ENCODE measurements around the gene CPAMD8.

CPAMD8 gene

DNA sequence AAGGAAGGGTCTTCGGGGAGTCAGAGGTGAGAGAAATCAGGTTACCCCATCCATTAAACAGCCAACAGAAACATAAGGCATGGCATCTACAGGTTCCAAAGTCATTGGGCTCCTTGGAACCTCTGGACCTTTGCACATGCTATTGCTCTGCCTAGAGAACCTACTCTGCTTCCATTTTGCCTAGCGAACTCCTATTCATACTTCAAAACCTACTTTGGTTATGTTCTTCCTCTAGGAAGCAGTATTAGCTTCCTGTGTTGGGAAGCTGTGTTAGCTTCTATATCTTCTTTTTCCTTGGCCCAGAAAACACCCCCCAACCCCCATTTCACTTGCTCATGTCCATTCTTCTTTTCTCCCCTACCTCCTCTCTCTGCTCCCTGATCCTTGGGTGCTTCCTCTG is 98.3 kb downstream of the CPAMD8 start:
- Histone ChIP-seq H3K27ac (ENCODE audit: low read length) (no peak overlapping the region), H3K9me3 (ENCODE audit: insufficient read depth, low read depth, low read length) (no peaks in the 10 kb centered on the region), H3K9ac (ENCODE audit: low read depth, low read length) (no peak overlapping the region), H3K36me3 (ENCODE audit: insufficient read depth, low read depth, low read length) (no peaks in the 10 kb centered on the region), H3K27me3 (ENCODE audit: insufficient read depth, low read length) (no peaks in the 10 kb centered on the region), H3K4me1 (ENCODE audit: insufficient read depth, low read length) (no peaks in the 10 kb centered on the region), H3K4me3 (ENCODE audit: low read length) (no peak overlapping the region)

- Histone ChIP-seq H3K4me3 (ENCODE audit: low read length) (no peak overlapping the region), H3K9me3 (ENCODE audit: insufficient read depth, low read depth, low read length) (no peaks in the 10 kb centered on the region), H3K9ac (ENCODE audit: low read depth, low read length) (no peak overlapping the region), H3K27ac (ENCODE audit: low read length) (no peak overlapping the region), H3K27me3 (ENCODE audit: insufficient read depth, low read length) (no peaks in the 10 kb centered on the region), H3K4me1 (ENCODE audit: insufficient read depth, low read length) (no peaks in the 10 kb centered on the region), H3K36me3 (ENCODE audit: insufficient read depth, low read depth, low read length) (no peaks in the 10 kb centered on the region)
Measured at GRCh38 chr19:16927883-16928282, 98.7 kb downstream of the CPAMD8 start.

GRCh38 chr19:16922949-16923348 is 103.7 kb downstream of the CPAMD8 start:
- H3K9me3 ChIP-seq (ENCODE audit: insufficient read depth, low read depth, low read length): no peaks in the 10 kb centered on the region; the same call in 1 of the 2 replicates

GRCh38 chr19:16922592-16922934 is 104.0 kb downstream of the CPAMD8 start:
- Histone ChIP-seq H3K27ac (ENCODE audit: low read length) (no peak overlapping the region), H3K4me3 (ENCODE audit: low read length) (no peak overlapping the region), H3K27me3 (ENCODE audit: insufficient read depth, low read length) (no peaks in the 10 kb centered on the region), H3K36me3 (ENCODE audit: insufficient read depth, low read depth, low read length) (no peaks in the 10 kb centered on the region), H3K4me1 (ENCODE audit: insufficient read depth, low read length) (no peaks in the 10 kb centered on the region), H3K9me3 (ENCODE audit: insufficient read depth, low read depth, low read length) (no peaks in the 10 kb centered on the region; the same call in 1 of the 2 replicates), H3K9ac (ENCODE audit: low read depth, low read length) (no peak overlapping the region)

More at GRCh38 chr19:16922949-16923348, 103.7 kb downstream of the CPAMD8 start:
- no peaks in the 10 kb centered on the region for H3K27me3 ChIP-seq (ENCODE audit: insufficient read depth, low read length)
- no peak overlapping the region for H3K9ac ChIP-seq (ENCODE audit: low read depth, low read length)
- no peaks in the 10 kb centered on the region for H3K4me1 ChIP-seq (ENCODE audit: insufficient read depth, low read length)
- H3K4me3 ChIP-seq (ENCODE audit: low read length): no peak overlapping the region
- no peaks in the 10 kb centered on the region for H3K36me3 ChIP-seq (ENCODE audit: insufficient read depth, low read depth, low read length)
- no peak overlapping the region for H3K27ac ChIP-seq (ENCODE audit: low read length)

DNA sequence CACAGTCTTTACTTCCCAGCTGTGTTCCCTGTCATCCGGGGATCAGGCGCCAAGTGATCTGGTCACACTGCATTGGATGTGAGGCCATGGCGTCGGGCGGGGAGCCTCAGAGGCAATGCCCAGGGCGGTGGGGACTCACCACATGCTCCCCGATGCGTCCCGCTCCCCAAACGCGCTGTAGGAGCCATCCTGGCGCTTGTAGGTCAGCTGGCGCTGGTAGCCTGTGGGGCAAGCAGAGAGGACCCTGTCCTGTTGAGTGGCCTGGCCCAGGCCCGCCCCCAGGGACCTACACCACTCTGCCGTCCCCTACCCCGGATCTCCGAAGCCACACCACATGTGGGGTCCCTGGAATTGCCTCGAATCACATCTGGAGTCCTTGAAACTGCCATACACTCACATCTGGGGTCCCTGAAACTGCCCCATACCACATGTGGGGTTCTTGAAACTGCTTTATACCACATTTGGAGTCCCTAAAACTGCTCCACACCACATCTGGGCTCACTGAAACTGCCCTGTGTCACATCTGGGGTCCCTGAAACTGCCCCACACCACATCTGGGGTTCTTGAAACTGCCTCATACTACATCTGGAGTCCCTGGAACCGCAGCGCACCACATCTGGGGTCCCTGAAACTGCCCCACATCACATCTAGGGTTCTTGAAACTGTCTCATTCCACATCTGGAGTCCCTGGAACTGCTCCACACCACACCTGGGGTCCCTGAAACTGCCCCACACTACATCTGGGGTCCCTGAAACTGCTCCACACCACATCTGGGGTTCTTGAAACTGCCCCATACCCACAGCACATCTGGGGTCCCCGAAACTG is 104.6 kb downstream of the CPAMD8 start:
- Histone ChIP-seq H3K4me3 (ENCODE audit: low read length) (no peak overlapping the region), H3K9ac (ENCODE audit: low read depth, low read length) (no peak overlapping the region), H3K36me3 (ENCODE audit: insufficient read depth, low read depth, low read length) (no peaks in the 10 kb centered on the region), H3K27ac (ENCODE audit: low read length) (no peak overlapping the region), H3K4me1 (ENCODE audit: insufficient read depth, low read length) (no peaks in the 10 kb centered on the region), H3K9me3 (ENCODE audit: insufficient read depth, low read depth, low read length) (no peaks in the 10 kb centered on the region; the same call in 1 of the 2 replicates), H3K27me3 (ENCODE audit: insufficient read depth, low read length) (no peaks in the 10 kb centered on the region)

DNA sequence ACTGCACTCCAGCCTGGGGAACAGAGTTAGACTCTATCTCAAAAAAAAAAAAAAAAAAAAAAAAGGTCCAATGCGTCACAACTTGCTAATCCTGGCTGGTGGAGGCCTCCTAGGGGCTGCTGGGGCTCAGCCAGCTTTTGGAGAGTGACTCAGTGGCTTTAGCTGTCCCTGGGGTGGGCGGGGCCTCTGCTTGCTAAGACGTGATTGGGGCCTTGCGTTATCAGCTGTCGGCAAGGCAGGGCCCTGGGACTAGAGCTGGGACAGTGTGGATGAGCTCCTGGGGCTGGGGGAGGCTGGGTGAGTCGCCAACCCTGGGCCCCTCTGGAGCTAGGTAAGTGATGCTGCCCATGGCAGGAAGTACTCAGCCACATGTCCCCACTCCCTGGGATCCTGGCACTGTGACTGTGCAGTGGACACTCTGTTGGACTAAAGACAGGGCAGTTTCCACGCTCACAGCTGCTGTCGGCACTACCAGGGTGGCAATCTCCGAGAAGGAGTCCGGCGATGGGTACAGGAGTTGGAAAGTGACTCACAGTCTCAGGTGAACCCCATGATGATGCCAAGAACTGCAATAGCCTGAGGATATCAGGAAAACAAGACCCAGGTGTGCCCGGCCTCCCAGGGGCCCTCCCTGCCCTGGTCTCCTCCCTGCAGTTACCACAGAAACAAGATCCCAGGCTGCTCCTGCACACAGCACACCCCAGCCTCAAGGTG is 105.6 kb downstream of the CPAMD8 start:
- Histone ChIP-seq H3K27ac (ENCODE audit: low read length) (no peak overlapping the region), H3K4me1 (ENCODE audit: insufficient read depth, low read length) (no peaks in the 10 kb centered on the region), H3K27me3 (ENCODE audit: insufficient read depth, low read length) (no peaks in the 10 kb centered on the region), H3K4me3 (ENCODE audit: low read length) (no peak overlapping the region), H3K9ac (ENCODE audit: low read depth, low read length) (no peak overlapping the region), H3K9me3 (ENCODE audit: insufficient read depth, low read depth, low read length) (no peaks in the 10 kb centered on the region; the same call in 1 of the 2 replicates), H3K36me3 (ENCODE audit: insufficient read depth, low read depth, low read length) (no peaks in the 10 kb centered on the region)

DNA sequence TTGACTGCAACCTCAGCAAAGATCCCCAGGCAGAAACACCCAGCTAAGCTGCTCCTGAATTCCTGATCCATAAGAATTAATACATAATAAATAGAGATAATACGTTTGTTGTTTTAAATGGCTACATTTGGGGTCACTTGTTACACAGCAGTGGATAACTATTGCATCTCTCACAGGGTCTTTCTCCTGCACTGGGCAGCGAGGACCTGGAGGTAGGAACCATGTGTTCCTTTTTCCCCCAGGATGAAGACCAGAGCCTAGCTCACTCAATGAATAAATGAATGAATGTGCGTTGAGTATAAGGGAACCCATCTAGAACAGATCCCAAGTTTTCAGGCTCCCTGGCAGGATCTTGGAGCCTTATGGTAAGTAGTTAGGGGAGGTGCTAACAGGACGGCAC is 107.1 kb downstream of the CPAMD8 start:
- H3K27ac ChIP-seq (ENCODE audit: low read length): no peak overlapping the region
- no peak overlapping the region for H3K4me3 ChIP-seq (ENCODE audit: low read length)
- no peaks in the 10 kb centered on the region for H3K36me3 ChIP-seq (ENCODE audit: insufficient read depth, low read depth, low read length)
- no peaks in the 10 kb centered on the region for H3K4me1 ChIP-seq (ENCODE audit: insufficient read depth, low read length)
- no peaks in the 10 kb centered on the region; the same call in 1 of the 2 replicates for H3K9me3 ChIP-seq (ENCODE audit: insufficient read depth, low read depth, low read length)
- H3K27me3 ChIP-seq (ENCODE audit: insufficient read depth, low read length): no peaks in the 10 kb centered on the region
- H3K9ac ChIP-seq (ENCODE audit: low read depth, low read length): no peak overlapping the region

- no peaks in the 10 kb centered on the region for H3K27me3 ChIP-seq (ENCODE audit: insufficient read depth, low read length)
- H3K9ac ChIP-seq (ENCODE audit: low read depth, low read length): no peak overlapping the region
- peaks cover 14% of the 10 kb centered on the region for H3K9me3 ChIP-seq (ENCODE audit: insufficient read depth, low read depth, low read length)
- H3K4me3 ChIP-seq (ENCODE audit: low read length): no peak overlapping the region
- H3K36me3 ChIP-seq (ENCODE audit: insufficient read depth, low read depth, low read length): 0 out of 2 replicates have a peak, but pooled peaks cover 5% of the 10 kb centered on the region
- no peak overlapping the region for H3K27ac ChIP-seq (ENCODE audit: low read length)
- no peaks in the 10 kb centered on the region for H3K4me1 ChIP-seq (ENCODE audit: insufficient read depth, low read length)
Measured at GRCh38 chr19:16917401-16917800, 109.2 kb downstream of the CPAMD8 start.

DNA sequence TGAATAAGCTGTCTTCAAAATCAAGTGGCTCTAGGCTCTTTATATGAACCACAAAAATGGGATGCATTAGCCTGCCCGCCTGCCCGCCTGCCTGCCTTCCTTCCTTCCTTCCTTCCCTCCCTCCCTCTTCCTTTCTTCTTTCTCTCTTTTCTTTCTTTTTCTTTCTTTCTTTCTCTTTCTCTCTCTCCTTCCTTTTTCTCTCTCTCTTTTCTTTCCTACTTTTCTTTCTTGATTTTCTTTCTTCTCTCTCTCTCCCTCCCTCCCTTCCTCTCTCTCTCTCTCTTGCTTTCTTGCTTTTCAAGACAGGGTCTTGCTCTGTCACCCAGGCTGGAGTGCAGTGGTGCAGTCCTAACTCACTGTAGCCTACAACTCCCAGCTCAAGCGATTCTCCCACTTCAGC is 110.9 kb downstream of the CPAMD8 start:
- Histone ChIP-seq H3K9ac (ENCODE audit: low read depth, low read length) (no peak overlapping the region), H3K4me3 (ENCODE audit: low read length) (no peak overlapping the region), H3K27ac (ENCODE audit: low read length) (no peak overlapping the region), H3K4me1 (ENCODE audit: insufficient read depth, low read length) (no peaks in the 10 kb centered on the region), H3K27me3 (ENCODE audit: insufficient read depth, low read length) (no peaks in the 10 kb centered on the region), H3K9me3 (ENCODE audit: insufficient read depth, low read depth, low read length) (peaks cover 17% of the 10 kb centered on the region), H3K36me3 (ENCODE audit: insufficient read depth, low read depth, low read length) (0 out of 2 replicates have a peak, but pooled peaks cover 5% of the 10 kb centered on the region)

- Histone ChIP-seq H3K4me3 (ENCODE audit: low read length) (no peak overlapping the region), H3K27me3 (ENCODE audit: insufficient read depth, low read length) (no peaks in the 10 kb centered on the region), H3K27ac (ENCODE audit: low read length) (no peak overlapping the region), H3K9me3 (ENCODE audit: insufficient read depth, low read depth, low read length) (peaks cover 17% of the 10 kb centered on the region), H3K9ac (ENCODE audit: low read depth, low read length) (no peak overlapping the region), H3K4me1 (ENCODE audit: insufficient read depth, low read length) (no peaks in the 10 kb centered on the region), H3K36me3 (ENCODE audit: insufficient read depth, low read depth, low read length) (0 out of 2 replicates have a peak, but pooled peaks cover 5% of the 10 kb centered on the region)
Measured at GRCh38 chr19:16915135-16915534, 111.5 kb downstream of the CPAMD8 start.

DNA sequence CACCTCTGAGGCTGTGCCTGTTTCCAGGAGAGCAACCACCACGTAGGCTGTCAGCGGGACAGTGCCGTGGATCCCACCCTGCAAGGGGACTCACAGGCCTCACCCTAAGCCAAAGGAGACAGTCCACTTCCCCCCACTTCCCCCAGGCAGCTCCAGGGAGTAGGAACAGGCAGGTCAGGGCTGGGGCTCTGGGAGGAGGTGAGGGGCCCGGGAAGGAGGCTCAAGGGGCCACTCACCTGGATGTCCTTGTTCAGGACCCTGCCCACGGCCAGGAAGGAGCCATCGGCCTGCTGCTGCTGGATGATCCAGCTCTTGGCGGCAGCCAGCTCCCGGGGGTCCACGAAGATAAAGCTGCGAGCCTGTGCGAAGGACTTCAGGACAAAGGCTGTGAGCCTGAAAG is 112.2 kb downstream of the CPAMD8 start:
- no peak overlapping the region for H3K27ac ChIP-seq (ENCODE audit: low read length)
- no peaks in the 10 kb centered on the region for H3K4me1 ChIP-seq (ENCODE audit: insufficient read depth, low read length)
- H3K36me3 ChIP-seq (ENCODE audit: insufficient read depth, low read depth, low read length): 0 out of 2 replicates have a peak, but pooled peaks cover 5% of the 10 kb centered on the region
- H3K9ac ChIP-seq (ENCODE audit: low read depth, low read length): no peak overlapping the region
- no peaks in the 10 kb centered on the region for H3K27me3 ChIP-seq (ENCODE audit: insufficient read depth, low read length)
- no peak overlapping the region for H3K4me3 ChIP-seq (ENCODE audit: low read length)
- H3K9me3 ChIP-seq (ENCODE audit: insufficient read depth, low read depth, low read length): peaks cover 17% of the 10 kb centered on the region

GRCh38 chr19:16912780-16913179 is 113.8 kb downstream of the CPAMD8 start:
- Histone ChIP-seq H3K9ac (ENCODE audit: low read depth, low read length) (no peak overlapping the region), H3K9me3 (ENCODE audit: insufficient read depth, low read depth, low read length) (peaks cover 17% of the 10 kb centered on the region), H3K4me1 (ENCODE audit: insufficient read depth, low read length) (no peaks in the 10 kb centered on the region), H3K36me3 (ENCODE audit: insufficient read depth, low read depth, low read length) (0 out of 2 replicates have a peak, but pooled peaks cover 5% of the 10 kb centered on the region), H3K27me3 (ENCODE audit: insufficient read depth, low read length) (no peaks in the 10 kb centered on the region), H3K4me3 (ENCODE audit: low read length) (no peak overlapping the region), H3K27ac (ENCODE audit: low read length) (no peak overlapping the region)
